GM12865 (cell line): ENCODE results near the gene BRF1.

Experiments used
- DNase-seq: peaks from one replicate; pipeline ENCODE4 v3.0.0; 2010; ENCODE audit warnings: low read depth
- H3K4me3 ChIP-seq: 2 replicates; pipeline ENCODE4 v1.5.1; 2011; ENCODE audit warnings: mild to moderate bottlenecking, low read depth, low read length, control low read depth
- CTCF ChIP-seq: IDR thresholded peaks from 2 replicates; pipeline ENCODE4 v1.5.1; 2011; ENCODE audit warnings: low read length, control low read depth, low read depth, inconsistent platforms; ENCODE audit not compliant: insufficient read depth; ENCODE audit errors: missing control alignments

BRF1 gene

GRCh38 chr14:105161309-105161708 lies 139.5 kb downstream of the BRF1 start:
- no peak for DNase-seq
- H3K4me3 ChIP-seq, result no peak overlapping the region
- TF ChIP-seq CTCF, result no peak

DNA sequence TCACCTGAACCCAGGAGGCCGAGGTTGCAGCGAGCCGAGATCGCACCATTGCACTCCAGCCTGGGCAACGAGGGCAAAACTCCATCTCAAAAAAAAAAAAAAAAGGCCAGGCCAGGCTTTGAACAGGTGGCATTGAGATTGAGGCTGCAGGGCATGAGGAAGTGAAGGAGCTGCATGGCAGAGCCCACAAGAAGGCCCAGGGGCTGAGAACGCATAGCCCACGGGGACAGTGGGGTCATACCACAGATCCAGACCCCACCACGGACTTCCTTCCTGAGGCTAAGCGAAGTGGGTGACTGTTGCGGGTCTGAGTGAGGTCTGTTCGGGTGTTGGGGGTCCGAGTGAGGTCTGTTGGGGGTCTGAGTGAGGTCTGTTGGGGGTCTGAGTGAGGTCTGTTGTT lies 140.0 kb downstream of the BRF1 start:
- no peak for DNase-seq
- TF ChIP-seq CTCF, result no peak
- no peak overlapping the region for H3K4me3 ChIP-seq

DNA sequence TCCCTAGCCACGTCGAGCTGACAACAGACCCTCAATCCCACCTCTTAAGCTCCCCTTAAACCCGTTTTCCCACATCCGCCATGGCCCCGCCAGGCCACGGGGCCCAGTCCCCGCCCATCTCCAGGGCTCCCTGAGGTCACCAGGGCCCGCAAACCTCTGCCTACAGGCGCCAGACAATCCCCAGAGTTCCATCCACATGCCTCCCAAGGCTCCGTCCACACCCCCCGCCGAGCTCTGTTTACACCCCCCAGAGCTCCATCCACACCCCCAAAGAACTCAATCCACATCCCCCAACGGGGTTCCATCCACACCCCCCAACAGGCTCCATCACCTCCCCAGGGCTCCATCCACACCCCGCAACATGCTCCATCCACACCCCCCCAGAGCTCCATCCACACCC lies 141.5 kb downstream of the BRF1 start:
- H3K4me3 ChIP-seq, result no peak overlapping the region
- TF ChIP-seq CTCF, result no peak
- no peak for DNase-seq
